ENCODE results near the gene PIEZO2.
"Not testable (repeated sequence)": the region's sequence is repeated elsewhere in the genome, so short reads cannot be mapped to it uniquely, and the experiment has no call there.

PIEZO2 gene

DNA sequence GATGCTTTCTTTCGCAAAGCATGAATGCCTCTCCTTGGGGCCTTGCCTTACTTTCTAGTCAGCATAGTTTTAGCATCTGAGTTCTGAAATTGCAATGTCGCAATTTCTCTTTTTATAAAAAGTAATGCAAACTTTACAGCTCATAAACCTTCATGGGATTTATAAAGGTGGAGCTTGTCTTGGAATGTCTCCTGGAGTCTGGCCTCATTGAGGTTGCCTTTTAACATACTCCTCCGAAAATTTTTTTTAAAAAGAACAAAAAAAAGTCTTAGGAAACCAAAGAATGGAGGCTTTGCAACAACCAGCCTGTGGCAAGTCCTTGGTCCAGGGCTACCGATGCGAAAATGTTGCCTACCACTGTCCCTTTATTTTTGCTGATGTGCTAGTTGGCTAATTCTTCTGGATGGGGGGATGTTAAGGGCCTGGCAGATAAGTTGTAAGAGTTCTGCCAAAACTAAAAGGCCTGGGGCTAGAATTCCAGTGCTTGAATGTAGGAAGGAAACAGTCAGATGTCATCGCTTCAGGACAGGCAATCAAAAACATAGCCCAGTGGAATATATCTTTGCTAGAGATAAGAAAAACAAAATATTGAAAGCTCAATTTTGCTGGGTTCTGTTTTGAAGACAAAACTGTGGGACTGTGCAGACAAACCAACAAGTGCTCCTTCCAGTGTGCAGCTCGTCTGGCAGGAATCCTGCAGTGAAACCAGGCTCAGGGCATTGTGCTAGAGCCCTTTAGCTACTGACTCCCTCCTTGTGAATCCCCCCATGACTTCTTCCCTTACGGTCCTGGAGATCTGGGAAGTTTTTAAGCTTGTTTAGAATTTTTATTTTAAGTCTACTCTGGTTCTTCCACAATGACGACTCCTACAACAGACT is 213.0 kb downstream of the PIEZO2 start:
- H3K4me3 ChIP-seq (ENCODE audit: low read depth, low read length) = no peak overlapping the region
- no peaks in the 10 kb centered on the region for H3K27me3 ChIP-seq
- no peaks in the 10 kb centered on the region for H3K36me3 ChIP-seq
- TF ChIP-seq, protein P1, sequence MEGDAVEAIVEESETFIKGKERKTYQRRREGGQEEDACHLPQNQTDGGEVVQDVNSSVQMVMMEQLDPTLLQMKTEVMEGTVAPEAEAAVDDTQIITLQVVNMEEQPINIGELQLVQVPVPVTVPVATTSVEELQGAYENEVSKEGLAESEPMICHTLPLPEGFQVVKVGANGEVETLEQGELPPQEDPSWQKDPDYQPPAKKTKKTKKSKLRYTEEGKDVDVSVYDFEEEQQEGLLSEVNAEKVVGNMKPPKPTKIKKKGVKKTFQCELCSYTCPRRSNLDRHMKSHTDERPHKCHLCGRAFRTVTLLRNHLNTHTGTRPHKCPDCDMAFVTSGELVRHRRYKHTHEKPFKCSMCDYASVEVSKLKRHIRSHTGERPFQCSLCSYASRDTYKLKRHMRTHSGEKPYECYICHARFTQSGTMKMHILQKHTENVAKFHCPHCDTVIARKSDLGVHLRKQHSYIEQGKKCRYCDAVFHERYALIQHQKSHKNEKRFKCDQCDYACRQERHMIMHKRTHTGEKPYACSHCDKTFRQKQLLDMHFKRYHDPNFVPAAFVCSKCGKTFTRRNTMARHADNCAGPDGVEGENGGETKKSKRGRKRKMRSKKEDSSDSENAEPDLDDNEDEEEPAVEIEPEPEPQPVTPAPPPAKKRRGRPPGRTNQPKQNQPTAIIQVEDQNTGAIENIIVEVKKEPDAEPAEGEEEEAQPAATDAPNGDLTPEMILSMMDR (IDR thresholded peaks at IDR 0.05; ENCODE audit: low read depth, low read length) = no peak
- no peaks in the 10 kb centered on the region for H3K4me1 ChIP-seq
- no peak for DNase-seq
- H3K9me3 ChIP-seq = no peaks in the 10 kb centered on the region

DNA sequence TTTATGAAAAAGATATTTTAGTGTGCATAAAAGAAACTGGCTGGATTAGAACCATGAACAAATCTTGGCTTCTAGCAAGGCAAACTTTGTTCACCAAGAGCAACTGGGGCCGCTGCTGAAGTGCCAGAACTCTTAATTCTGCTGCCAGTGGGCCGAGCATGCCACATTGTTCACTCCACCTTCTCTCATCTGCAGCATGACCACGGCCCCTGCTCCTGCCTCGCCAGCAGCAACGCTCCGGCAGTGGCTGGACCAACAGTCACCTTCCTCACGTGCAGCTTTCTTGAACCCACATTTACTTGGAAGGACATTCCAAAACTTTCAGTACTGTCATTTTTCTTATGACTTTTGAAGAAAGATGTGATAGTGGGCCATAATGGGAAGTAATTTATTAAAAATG is 213.8 kb downstream of the PIEZO2 start:
- Histone ChIP-seq H3K27me3 (no peaks in the 10 kb centered on the region), H3K4me3 (ENCODE audit: low read depth, low read length) (no peak overlapping the region), H3K9me3 (no peaks in the 10 kb centered on the region), H3K4me1 (no peaks in the 10 kb centered on the region), H3K36me3 (no peaks in the 10 kb centered on the region)
- DNase-seq = no peak
- TF ChIP-seq, protein P1 (IDR thresholded peaks at IDR 0.05; ENCODE audit: low read depth, low read length) = no peak

DNA sequence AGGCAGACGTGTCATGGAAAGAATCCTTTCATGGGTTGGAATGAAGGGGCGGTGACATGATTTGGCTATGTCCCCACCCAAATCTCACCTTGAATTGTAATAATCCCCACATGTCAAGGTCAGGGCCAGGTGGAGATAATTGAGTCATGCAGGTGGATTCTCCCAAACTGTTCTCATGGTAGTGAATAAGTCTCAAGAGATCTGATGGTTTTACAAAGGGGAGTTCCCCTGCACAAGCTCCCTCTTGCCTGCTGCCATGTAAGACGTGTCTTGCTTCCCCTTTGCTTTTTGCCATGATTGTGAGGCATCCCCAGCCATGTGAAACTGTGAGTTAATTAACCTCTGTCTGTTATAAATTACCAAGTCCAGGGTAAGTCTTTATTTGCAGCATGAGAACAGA is 215.7 kb downstream of the PIEZO2 start:
- not testable (repeated sequence) for H3K4me3 ChIP-seq (ENCODE audit: low read depth, low read length); DNase-seq; H3K9me3 ChIP-seq; H3K27me3 ChIP-seq; H3K4me1 ChIP-seq; H3K36me3 ChIP-seq

DNA sequence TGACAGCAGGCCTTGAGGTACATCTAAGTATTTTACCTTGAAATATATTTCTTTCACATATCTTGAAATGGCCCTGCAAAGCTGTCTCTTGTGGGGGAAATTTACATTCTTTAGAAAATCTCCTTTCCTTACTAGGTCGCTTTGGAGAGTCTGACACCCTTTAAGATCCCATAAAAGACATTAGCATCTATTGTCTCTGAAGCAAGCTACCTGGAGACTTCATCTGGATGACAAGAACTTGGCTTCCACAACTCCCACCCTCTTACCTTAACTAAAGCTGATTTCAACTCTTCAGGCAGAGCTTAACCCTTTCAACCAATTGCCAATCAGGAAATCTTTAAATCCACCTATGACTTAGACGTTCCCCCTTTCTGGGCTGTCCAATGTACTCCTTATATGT is 219.3 kb downstream of the PIEZO2 start:
- DNase-seq = no peak
- TF ChIP-seq, protein P1 (IDR thresholded peaks at IDR 0.05; ENCODE audit: low read depth, low read length) = no peak
- Histone ChIP-seq H3K27me3 (no peaks in the 10 kb centered on the region), H3K36me3 (no peaks in the 10 kb centered on the region), H3K4me1 (no peaks in the 10 kb centered on the region), H3K9me3 (no peaks in the 10 kb centered on the region), H3K4me3 (ENCODE audit: low read depth, low read length) (no peak overlapping the region)

DNA sequence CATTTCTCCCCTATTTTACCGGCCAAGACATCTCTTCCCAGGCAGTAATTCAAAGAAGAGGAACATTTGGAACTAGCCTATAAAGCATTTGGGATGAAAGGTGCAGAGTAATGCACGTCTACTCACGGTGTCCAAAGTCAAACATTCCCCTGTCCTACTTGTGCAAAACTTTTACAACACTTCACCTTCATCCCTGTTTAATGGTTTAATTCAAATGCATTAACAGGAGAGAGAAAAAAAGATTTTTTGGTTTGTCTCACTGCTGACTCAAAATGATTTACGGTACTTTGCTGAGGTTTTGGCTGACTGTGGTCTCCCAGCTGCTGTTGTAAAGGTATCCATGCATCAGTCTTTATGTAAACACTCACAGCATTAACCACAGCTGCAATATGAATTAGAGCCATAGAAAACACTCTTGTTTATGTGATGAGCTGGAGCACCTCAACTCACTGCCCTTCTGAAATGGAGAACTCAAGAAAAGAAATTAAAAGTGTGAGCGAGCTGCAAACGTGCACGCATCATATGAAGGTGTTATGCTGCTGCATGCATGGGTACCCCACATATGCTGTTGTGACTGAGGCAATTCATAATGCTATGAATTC is 220.5 kb downstream of the PIEZO2 start:
- Histone ChIP-seq H3K36me3 (no peaks in the 10 kb centered on the region), H3K4me3 (ENCODE audit: low read depth, low read length) (no peak overlapping the region), H3K9me3 (no peaks in the 10 kb centered on the region), H3K4me1 (no peaks in the 10 kb centered on the region), H3K27me3 (no peaks in the 10 kb centered on the region)
- no peak for DNase-seq
- TF ChIP-seq, protein P1 (IDR thresholded peaks at IDR 0.05; ENCODE audit: low read depth, low read length) = no peak

DNA sequence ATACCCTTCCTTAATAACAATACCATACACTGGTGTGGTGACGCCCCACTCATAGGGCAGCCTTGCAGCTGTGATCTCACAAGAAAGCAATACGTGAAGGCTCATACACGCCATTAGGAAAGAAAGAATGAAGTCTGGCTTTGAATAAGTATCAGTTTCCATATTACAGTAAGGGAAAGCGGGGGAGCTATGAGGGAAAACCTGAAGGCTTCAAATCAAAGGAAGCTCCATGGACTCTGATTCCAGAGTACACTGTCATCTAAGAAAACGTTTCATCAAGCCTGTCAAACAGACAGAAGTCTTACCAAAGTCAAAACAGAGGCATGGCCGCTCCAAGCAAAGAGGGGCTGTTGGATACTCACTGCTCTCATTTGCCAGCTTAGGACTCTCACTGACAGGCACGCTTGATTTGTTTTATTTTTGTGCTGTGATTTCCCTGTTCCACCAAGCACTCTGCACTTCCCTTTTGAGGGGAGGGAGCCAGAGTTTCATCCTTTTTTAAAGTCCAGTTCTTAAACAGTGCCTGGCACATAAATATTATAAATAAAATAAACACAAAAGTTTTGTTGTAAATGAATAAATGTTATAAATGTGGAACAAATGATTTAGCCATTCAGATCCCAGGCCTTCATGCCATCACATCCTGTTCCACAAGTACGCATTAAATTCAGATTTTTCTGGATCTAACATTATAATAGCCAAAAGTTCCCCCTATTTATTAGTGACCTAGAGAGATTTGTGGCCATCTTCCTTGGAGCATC is 221.2 kb downstream of the PIEZO2 start:
- no peaks in the 10 kb centered on the region for H3K36me3 ChIP-seq
- TF ChIP-seq, protein P1 (IDR thresholded peaks at IDR 0.05; ENCODE audit: low read depth, low read length) = no peak
- H3K4me1 ChIP-seq = no peaks in the 10 kb centered on the region
- no peaks in the 10 kb centered on the region for H3K27me3 ChIP-seq
- no peak overlapping the region for H3K4me3 ChIP-seq (ENCODE audit: low read depth, low read length)
- H3K9me3 ChIP-seq = no peaks in the 10 kb centered on the region
- DNase-seq = no peak
